Stimulated activated CD4-positive, alpha-beta T cell treated with anti-CD3 and anti-CD28 coated beads, TNF-alpha, amount 100 ng/mL, for 48 hours (primary cell): ENCODE measurements around the gene AQP7.
"Not testable (repeated sequence)": the region's sequence is repeated elsewhere in the genome, so short reads cannot be mapped to it uniquely, and the experiment has no call there.

ENCODE experiments used
- DNase-seq, 3 donors: peaks; one replicate each; pipeline ENCODE4 v3.0.0-alpha.2; 2020; ENCODE audit warnings: low read depth in 3 of 3

The AQP7 gene

DNA sequence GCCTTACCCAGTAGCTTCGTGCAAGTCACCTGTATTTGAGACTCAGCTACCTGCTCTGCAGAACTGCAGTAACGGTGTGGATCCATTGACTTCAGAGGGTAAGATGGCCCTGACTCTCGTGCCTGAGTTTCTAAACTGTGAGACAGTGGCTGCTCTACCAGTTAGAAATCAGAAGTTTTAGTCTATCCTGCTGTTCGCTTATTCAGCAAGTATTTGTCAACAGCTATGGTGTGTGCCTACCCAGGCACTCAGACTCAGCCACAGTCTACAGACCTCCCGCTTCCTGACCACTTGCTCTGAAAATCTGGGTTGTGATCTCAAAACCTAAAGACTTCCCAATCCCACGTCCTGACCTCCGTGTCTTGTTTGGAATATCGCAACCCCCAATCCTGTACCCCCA is 31.5 kb upstream of the AQP7 start:
- DNase-seq = no peak

DNA sequence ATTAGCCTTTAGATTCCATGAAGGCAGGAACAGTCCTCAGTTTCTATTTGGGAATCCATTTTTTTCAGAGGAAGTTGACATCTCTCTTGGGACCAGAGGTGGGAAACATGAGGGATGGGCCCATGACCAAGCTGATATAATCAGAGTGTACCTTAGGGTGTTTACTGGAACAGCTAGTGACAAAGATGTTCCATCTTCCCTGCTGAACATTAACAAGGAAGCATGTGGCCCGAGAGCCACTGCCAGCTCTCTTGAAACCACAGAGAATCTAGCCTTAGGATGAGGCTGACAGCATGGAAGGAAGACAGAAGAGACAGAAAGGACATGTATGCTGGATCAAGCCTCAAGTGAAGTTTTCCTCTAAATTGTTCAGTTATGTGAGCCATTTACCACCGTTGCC is 29.1 kb upstream of the AQP7 start:
- no peak for DNase-seq

DNA sequence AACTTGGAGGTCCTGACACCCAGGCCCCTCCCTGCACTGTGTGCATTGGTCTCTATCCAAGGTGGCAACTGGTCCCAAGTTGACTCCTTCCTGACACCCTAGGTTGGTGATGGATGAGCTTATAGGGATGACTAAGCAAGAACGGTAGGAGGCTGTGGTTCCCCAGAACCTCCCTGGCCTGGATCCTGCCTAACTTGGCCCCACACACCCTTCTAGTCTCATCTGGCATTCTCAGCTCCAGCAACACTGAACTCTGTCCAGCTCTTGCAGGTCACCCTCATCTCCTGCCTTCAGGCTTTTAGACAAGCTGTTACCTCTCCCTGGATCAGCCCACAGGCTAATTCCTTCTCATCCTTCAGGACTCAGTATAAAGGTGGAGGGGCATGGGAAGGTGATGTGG is 28.6 kb upstream of the AQP7 start:
- no peak for DNase-seq

DNA sequence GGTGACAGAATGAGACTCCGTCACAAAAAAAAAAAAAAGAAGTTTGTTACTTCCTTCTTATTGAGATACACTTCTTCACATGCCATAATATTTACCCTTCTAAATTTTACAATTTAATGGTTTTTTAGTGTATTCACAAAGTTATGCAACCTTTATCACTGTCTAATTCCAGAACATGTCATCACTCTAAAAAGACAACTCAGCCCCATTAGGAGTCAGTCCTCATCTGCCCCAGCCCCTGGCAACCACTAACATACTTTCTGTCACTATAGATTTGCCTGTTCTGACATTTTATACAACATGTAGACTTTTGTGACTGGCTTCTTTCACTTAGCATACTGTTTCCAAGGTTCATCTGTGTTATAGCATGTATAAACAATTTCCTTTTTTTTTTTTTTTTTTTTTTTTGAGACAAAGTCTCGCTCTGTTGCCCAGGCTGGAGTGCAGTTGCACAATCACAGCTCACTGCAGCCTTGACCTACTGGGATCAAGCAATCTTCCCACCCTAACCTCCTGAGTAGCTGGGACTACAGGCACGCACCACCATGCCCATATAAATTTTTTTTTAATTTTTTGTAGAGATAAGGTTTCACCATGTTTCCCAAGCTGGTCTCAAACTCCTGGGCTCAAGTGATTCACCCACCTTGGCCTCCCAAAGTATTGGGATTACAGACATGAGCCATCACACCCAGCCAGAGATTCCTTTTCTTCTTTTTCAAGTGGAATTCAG is 27.1 kb upstream of the AQP7 start:
- no peak for DNase-seq

DNA sequence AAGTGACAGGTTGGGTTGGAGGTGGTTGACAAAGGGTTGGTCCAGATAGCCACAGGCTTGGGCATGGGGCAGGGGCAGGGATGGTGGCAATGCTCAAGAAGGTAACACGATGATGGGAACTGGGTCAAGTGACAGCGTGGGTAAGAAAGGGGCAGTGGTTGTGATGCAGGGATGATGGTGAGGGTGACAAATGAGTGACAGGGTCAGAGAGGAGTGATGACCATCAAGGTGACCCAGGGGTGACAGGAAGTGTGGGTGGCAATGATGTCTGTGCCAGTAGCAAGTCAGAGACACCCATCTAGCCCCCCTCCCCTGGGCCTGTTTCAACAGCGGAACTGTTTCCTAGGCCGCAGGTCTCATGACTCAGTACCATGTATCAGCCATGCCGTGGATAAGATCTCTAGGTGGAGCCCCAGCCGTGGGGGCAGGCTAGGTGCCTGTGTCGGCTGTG is 24.5 kb upstream of the AQP7 start:
- DNase-seq = no peak

DNA sequence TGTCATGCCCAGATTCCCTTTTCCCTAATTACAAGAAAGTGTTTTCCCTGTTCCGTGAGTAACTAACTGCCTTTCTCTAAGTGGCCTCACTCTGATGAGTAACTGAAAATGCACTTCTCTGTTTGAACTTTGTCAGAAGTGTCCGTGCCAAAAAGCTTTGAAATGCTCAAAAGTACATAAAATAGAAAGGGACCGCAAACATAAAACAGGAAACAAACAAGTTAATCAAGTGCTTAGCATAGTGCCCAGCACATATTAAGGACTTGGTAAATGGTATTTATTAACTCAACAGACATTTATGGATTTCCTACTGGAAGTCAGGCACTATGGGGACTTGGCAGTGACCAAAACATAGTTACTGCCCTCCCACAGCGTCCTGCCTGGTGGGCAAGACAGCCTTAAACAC is 22.8 kb upstream of the AQP7 start:
- DNase-seq = no peak

DNA sequence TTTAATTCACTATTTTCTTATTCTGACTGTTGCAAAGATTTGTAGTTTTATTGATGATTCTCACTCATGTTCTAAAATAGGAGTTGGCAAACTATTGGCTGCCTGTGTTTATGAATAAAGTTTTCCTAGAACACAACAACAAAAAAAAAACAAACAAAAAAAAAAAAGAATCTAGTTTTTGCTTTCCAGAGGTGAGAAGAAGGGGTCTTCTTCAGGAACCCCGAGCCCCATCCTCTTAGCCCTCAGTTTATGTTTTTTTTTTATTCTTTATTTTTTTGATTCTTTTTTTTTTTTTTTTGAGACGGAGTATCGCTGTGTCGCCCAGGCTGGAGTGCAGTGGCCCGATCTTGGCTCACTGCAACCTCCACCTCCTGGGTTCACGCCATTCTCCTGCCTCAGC is 22.1 kb upstream of the AQP7 start:
- not testable (repeated sequence) for DNase-seq

DNA sequence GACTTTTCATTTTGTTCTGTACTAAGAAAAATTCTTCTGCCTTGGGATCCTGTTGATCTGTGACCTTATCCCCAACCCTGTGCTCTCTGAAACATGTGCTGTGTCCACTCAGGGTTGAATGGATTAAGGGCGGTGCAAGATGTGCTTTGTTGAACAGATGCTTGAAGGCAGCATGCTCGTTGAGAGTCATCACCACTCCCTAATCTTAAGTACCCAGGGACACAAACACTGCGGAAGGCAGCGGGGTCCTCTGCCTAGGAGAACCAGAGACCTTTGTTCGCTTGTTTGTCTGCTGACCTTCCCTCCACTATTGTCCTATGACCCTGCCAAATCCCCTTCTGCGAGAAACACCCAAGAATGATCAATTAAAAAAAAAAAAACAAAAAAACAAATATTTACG is 21.7 kb upstream of the AQP7 start:
- DNase-seq = not testable (repeated sequence)

DNA sequence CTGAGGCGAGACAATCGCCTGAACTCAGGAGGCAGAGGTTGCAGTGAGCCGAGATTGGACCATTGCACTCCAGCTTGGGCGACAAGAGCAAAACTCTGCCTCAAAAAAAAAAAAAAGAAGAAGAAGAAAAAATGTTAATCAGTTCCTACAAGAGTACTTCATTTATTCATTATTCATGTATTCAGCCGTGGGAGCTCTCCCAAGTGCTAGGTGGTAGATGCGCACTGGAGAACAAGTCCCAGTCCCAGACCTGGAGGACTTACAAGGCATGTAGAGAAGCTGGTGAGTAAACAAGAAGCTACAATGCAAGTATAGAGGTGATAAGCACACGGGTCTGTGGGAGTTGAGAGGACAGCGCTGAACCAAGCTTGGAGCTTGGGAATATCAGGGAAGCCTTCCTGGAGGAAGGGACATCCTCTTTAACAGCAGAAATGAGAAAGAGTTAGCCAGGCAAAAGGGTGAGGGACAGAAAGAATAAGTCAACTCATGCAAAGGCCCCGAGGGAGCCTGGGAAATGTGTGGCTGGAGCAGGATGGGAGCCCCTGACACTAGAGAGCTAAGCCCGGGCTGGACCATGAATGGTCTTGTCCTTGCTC is 17.4 kb upstream of the AQP7 start:
- DNase-seq = no peak

DNA sequence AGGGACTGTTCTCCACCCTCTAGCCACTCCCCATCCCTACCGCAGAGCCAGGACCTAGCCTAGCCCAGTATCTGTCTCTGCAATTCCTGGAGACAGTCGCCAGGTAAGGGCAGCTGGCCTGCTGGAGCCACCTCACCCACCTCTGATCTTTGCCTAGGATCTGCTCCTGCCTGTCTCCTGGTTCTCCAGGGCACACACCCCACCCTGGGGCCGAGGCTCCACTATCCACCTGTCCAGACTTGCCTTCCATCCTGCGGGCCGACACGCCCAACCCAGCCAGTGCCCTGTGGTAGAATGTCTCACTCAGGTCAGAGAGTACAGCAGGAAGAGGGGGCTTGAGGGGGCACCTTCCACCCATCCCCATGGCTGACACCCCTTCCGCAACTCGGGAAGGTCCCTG is 15.7 kb upstream of the AQP7 start:
- no peak for DNase-seq

DNA sequence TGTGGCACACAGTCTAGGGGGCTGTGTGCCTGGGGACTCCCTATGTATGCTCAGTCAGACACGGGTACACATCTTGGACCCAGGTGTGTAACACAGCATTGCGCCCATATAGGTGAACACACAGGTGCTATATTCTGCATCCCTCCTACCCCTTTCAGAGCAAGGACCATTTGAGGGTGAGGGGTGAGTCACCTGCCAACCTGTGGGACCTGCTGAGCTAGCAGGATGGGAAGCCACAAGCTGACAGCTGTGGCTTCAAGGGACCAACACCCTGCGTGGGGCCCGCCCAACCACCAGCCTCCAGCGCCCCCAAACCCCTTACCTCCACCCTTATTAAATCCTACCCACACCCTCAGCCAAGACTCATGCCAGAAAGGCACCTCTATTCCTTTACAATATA is 14.6 kb upstream of the AQP7 start:
- no peak for DNase-seq

DNA sequence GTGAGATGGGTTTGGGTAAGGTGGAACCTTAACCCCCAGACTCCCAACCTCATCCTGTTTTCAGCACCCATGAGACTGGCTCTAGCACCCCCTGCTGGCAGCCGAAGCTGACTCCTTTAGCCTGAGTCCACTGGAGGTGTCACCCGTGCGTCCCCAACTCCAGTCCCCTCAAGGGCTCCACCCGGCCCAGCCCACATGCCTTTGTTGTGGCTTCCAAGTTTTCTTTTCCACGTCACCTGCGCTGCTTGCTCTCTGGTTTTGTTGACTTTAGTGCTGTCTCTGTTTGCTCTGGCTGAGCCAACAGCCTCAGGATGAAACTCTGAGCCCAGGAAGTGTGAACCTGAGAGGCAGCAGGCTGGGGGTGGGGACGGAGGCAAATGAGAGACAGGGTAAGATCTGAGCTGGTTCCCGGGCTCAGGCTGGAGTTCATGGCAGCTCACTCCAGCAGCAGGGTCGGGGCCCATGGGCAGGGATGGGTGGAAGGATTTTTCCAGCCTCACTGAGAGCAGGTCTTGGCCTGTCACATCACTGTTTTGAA is 13.2 kb upstream of the AQP7 start:
- DNase-seq = peak; percentile 90 to 94 (median 91)

DNA sequence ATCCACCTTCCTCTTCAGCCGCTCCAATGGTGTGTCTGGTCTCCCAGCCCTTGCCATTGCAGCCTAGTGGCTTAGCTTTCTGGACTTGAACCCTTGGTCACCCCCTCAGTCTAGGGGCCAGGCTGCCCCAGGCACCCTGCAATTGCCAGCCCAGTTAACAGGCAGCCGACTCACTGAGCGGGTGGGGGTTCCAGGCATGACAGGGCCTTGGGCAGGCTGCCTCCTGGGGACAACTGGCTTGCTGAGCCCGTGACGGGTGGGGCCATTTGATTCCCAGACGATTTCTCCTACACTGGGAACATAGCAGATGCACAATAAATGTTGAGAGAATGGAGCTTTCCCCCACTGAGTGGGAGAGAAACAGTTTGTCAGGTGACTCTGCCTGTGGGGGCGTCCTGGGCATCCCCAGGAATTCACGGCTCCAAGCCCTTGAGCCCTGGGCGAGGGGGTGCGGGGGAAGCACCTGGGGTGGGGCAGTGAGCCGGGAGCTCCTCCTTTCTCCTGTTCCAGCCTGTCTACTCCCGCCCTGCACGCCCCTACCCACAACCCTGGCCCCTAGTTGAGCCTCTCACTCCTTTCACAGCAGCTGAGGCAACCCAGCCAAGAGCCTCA is 12.6 kb upstream of the AQP7 start:
- no peak for DNase-seq

DNA sequence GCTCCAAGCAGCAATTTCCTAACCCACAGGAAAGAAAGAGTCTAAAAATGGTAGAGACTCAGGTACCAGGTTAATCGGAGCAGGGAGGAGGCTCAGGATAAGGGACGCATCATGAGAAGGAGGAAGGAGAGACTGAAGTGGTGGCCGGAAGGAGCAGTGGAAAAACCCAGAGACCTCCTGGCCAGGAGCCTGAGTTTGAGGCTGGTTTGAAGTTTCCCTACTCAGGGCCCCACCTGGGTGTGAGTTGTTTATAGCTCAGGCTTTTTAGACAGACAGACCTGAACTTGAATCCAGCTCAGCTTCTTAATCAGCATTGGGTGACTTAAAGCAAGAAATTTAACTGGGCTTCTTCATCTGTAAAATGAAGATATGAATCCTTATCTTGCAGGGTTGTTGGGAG is 11.9 kb upstream of the AQP7 start:
- no peak for DNase-seq

DNA sequence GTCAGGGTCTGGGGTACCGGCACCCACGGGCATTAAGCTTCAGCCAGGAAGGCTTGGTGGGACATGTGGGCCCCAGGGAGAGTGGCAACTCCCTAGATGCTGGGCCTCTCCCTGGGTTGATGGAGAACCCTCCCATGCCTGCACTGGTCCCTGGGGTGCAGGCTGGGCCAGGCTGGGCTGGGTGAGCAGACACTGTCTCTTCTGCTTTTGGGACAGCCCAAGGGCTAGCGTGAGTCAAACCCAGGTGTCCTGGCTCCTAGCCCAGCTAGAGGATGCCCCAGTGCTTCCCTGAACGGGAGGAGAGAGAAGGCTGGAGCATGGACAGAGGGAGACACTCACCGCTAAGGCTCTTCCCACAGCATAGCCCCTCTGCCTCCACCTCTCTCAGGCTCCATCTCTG is 5.7 kb upstream of the AQP7 start:
- no peak for DNase-seq

DNA sequence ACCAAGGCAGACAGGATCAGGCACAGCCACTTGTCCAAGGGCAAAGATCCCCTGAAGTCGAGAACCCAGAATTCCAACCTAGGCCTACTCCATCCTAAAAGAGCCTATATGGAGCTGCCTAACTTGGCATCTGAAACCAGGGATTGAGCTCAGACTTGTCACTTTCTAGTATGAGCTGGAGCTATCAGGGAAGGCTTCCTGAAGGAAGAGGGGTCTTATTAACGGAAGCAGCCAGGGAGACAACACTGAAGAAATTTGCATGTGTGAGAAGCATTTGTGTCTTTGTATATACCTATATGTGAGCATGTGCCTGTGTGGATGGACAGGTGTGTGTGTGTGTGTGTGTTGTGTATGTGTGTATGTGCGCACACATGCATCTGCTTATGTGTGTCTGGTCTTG is 4.7 kb upstream of the AQP7 start:
- DNase-seq = no peak

DNA sequence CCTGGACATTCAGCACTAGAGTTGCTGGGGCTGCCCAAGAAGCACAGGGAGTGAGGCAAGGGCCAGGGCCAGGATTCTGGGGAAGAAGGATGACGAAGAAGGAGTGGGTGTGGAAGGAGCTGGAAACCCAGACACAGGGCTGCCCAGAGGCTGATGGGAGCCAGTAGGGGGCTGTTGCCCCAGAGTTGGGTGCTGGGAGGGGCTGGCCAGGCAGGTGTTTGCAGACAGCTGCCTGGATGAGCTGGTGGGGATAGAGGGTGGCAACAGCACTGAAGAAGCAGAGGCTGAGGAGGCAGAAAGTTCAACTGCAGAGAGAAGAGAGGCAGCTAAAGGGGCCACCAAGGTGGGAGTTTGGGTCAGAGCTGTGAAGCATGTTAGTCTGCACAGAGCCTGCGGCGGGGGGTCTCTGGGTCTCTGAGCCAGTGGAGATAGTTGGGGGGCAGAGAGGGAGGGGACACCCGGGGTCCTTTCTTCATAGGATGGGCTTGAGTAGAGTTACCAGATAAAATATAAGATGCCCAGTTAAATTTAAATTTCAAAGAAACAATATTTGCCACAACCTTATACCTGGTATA is 2.5 kb upstream of the AQP7 start:
- no peak for DNase-seq

DNA sequence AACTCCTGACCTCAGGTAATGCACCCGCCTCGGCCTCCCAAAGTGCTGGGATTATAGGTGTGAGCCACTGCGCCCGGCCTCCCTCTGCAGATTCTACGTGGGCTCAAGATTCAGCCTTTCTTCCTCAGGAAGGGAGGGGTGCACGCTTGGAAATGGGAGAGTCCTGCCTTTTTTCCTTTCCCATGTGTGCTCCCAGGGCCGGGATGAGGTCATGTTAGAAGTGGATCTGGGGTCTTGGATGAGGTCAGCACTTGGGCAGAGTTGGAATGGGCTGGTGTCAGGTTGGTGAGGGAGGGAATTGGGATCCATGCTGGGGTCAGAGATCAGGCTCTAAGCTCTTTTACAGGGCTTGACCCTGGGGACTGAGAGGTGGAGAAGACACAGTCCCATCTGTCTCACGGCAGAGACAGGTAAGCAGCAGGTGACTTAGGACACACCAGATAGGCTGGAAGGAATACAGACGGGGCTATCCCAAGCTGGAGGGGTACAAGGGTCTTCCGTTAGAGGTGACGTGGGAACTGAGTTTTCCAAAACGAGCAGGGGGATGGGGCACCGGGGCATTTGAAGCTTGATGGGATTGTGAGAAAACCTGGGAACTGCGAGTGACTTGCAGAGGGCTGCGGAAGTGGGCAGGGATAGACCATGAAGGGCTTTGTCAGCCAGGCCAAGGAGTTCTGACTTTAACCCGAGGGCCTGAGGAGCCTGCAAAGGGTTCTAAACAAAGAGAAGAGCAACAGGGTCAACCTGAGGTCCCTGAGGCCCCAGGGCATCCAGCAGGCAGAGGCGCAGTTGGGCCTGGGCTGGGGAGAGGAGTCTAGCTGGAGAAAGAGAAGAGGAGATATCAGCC is 1.8 kb upstream of the AQP7 start:
- no peak for DNase-seq

DNA sequence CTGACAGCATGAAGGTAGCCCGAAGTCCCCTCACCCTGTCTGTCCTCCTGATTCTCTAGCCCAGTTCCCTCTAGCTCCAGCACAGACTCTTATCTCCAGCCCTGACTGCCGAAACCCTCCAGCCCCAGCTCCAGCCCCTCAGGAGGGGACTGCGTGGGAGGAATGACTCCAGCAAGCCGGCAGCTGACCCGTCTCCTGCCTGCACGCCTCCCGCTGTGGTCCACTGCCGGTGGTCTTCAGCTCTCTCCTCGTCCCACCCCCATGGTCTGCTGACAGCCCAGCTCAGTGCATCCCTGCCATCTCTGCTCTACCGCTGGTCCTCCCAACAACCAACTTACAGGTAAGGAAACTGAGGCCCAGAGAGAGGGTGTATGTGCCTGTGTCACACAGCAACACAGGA is 559 bp downstream of the AQP7 start:
- not testable (repeated sequence) for DNase-seq

DNA sequence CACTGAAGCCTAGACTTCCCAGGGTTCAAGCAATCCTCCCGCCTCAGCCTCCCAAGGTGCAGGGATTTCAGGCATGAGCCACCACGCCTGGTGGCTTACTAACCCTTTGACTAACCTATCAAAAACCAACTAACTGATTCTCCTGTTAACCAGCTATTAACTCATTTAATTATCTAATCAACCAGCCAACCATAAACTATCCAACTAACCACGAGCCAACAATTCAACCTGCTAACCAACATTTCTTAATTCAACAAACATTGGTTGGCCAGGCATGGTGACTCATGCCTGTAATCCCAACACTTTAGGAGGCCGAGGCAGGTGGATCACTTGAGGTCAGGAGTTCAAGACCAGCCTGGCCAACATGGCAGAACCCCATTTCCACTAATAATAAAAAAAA is 3.3 kb downstream of the AQP7 start:
- DNase-seq = not testable (repeated sequence)

DNA sequence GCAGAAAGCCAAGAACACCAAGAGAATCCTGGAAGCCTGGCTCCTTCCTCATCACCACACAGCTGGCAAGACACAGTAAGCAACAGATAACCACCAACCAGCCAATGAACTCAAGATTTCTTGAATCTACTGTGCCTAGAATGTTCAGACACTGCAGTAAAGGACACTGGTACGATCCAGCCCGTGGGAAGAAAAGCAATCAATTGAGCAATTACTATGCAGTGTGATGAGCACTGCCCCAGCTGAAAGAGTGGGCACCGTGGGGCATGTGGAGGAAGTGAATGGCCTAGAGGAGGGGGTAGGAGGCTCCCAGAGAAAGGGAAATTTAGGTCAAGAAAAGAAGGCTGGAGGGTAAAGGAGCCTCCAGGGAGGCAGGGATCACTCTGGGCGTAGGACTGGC is 4.6 kb downstream of the AQP7 start:
- not testable (repeated sequence) for DNase-seq
